HG03095 (cell line): ENCODE data around the gene FLVCR1.
"Not testable (repeated sequence)": the region's sequence is repeated elsewhere in the genome, so short reads cannot be mapped to it uniquely, and the experiment has no call there.

Experiments used
- ATAC-seq: cut with Tn5 transposase; IDR thresholded peaks from one replicate; pipeline ENCODE4 v1.9.1; 2021; ENCODE audit warnings: moderate library complexity; ENCODE audit not compliant: unreplicated experiment

The FLVCR1 gene

DNA sequence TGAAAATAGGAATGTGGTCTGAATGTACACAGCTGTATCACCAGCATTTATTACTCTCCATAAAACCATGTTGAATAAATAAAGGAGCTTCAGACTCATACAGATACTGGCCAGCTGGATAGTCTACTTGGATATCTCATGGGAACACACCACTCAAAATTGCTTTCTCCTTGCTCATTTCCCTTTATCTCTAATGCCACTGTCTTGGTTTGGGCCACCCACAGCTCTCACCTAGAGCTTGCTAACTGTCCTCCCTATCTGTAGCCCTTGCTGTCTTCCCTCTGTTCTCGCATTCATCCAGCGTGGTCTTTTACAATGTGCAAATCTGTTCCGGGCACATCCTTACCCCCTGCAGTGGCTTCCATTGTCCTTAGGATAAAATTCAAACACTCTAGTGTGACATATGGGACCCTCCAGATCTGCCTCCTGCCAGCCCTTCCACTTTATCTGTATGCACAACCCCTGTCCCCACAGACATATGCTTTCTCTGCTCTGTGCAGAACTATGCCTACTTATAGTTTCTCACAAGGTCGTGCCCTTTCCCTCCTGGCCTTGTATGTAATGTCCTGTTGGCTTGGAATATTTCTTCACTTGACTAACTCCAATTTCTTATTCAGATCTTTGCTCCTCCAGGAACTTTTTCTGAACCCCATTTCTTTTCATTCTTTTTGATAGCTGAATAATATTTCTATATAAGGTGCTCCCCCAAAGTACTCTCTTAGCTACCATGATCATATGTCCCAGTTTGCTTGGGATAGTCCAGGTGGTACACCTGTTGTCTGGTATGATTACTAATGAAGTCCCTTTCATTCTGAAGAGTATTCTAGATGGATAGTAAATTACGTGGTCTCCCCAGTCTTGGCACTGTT, 2.9 kb downstream of the FLVCR1 start:
- no peak for ATAC-seq

DNA sequence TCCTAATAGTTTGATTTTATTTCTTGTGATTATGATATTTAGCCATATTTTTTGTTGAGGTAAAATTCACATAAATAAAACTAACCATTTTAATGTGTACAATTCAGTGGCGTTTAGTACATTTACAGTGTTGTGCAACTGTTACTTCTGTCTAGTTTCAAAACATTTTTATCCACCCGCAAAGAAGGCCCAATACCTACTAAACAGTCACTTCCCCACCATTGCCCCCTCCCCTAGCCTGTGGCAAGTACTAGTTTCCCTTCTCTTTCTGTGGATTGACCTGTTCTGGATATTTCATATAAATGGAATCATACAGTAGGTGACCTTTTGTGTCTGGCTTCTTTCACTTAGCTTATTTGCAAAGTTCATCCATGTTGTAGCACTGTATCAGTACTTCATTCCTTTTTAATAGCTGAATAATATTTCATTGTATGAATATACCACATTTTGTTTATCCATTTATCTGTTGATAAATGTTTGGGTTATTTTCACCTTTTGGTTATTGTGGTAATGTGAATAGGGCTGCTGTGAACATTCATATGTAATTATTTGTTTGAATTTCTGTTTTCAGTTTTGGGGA, 4.1 kb downstream of the FLVCR1 start:
- ATAC-seq: no peak

DNA sequence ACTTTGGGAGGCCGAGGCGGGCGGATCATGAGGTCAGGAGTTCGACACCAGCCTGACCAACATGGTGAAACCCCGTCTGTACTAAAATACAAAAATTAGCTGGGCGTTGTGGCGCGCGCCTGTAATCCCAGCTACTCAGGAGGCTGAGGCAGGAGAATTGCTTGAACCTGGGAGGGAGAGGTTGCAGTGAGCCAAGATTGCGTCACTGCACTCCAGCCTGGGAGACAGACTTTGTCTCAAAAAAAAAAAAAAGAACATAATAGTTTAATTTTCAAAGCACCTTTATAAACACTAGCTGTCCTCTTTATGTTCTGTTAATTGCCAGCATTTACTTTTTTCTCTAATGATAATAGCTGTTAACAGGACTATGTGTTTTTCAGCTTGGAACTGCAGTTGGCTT, 5.3 kb downstream of the FLVCR1 start:
- not testable (repeated sequence) for ATAC-seq

DNA sequence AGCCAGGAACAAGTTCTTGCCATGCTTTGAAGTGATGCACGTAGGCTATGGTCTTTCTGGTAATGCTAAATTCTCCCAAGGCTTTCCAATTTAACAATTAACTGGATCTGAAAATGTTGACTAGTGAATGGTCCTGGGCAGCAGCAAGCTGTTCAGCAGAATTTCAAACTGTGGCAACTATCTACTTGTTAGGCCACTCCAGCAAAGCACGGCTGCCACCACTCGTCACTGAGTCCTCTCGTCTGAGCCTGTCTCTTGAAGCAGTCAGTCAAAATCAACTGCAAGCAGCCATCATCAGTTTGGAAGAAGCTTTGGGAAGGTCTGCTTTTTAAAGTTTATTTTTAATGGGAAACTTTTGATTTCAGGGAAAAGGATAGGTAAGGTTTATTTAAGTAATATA, 6.1 kb downstream of the FLVCR1 start:
- ATAC-seq: no peak

DNA sequence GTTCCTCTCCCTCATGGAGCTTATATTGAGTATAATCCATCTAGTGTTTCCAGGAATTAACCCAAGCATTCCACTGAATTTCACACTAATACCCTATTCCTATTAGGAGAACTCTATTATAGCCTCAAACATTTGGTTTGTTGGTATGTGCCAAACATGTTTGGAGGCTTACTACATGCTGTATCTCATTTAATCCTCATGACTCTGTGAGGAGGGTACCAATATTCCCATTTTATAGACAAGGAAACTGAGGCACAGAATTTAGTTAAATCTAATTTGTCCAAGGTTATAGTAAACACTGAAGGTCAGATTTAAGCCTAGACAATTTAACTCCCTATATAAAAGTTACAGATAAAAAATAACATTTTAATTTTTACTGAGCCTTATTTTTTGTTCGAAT, 9.1 kb downstream of the FLVCR1 start:
- no peak for ATAC-seq

DNA sequence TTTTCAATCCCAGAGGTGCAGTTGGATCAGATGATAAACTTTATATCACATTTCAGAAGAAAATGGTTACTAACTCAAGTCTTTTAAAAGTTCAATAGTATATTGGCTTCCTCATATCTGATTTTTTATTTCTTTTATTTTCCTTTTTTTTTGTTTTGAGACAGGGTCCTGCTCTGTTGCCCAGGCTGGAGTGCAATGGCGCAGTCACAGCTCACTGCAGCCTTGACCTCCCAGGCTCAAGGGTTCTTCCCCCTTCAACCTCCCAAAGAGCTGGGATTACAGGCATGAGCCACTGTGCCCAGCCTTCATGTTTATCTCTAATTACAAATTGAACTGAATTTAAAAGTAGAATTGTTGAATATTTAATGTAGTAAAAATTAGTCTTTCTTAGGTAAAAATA, 13.9 kb downstream of the FLVCR1 start:
- no peak for ATAC-seq

DNA sequence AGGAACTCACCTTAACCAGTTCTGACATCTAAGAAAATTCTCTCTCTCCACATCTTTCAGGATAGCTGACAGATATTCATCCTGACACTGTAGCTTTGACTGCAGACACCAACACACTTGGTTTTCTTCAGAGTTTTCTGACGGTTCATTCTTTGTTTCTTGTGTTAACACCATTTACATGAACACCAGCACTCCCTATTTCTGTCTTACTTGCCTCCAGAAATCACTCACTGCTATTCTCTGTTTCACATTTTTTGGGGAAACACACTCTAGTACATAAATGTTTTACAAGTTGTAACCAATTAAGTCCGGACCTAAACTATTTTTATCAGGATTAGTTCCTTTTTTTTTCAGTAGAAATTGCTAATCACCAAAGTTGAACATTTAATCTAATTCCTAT, 15.4 kb downstream of the FLVCR1 start:
- ATAC-seq: peak; percentile 90

DNA sequence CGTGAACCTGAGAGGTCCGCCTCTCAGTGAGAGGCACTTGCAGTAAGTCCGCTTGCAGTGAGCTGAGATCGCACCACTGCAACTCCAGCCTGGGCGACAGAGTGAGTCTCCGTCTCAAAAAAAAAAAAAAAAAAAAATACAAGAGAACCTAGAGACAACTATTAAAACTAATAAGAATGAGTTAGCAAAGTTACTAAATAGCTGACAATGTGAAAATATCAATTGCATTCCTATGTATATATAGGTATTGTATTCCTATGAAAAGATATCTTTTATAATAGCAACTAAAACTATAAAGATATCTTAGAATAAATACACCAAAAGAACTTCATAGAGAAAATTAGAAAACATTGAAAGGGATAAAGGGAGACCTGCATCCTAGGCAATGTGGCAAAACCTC, 20.3 kb downstream of the FLVCR1 start:
- ATAC-seq: no peak

DNA sequence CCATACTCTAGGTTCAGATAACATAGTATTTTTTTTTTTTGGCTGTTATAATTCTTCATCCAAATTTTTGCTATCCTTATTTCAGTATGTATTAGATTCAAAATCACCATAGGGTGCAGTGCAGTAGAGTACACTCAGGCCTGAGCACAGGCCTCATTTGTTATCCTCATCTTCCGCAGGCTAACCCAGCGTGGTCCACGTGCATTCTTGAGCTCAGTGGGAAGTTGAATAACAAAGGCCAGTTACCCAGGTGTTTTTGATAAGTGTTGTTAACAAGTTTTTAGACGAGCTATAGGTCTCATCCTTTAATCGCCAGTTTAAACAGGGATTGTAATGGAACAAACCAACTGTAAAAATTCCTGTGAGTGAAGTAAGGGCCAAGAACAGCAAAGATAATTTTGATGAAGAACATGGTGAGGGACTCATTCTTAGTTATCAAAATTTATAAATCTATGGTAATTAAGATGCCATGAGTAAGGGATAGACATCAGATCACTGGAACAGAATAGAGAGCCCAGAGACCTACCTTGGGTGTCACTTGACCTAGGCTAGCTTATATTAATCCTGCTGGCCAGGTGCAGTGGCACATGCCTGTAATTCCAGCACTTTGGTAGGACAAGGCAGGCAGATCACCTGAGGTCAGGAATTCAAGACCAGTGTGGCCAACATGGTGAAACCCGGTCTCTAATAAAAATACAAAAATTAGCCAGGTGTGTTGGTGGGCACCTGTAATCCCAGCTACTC, 22.0 kb downstream of the FLVCR1 start:
- no peak for ATAC-seq

DNA sequence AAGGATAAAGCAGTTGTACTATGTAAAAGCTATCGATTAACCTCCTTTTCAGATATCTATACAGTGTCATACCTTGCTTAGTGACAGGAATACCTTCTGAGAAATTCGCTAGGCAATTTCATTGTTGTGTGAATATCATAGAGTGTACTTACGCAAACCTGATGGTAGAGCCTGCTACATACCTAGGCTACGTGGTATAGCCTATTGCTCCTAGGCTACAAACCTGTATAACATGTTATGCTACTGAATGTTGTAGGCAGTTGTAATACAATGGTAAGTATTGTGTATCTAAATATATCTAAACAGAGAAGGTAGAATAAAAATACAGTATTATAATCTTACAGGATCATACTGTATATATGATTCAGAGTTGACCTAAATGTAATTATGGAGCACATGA, 26.5 kb downstream of the FLVCR1 start:
- ATAC-seq: no peak

DNA sequence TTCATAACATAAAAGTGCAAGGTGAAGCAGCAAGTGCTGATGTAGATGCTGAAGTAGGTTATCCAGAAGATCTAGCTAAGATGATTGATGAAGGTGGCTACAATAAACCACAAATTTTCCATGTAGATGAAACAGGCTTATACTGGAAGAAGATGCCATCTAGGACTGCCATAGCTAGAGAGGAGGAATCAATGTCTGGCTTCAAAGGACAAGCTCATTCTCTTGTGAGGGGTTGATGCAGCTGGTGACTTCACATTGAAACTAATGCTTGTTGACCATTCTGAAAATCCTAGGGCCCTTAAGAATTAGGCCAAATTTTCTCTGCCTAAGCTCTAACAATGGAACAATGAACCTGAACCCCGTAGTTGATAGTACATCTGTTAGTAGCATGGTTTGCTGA, 34.0 kb downstream of the FLVCR1 start:
- no peak for ATAC-seq

DNA sequence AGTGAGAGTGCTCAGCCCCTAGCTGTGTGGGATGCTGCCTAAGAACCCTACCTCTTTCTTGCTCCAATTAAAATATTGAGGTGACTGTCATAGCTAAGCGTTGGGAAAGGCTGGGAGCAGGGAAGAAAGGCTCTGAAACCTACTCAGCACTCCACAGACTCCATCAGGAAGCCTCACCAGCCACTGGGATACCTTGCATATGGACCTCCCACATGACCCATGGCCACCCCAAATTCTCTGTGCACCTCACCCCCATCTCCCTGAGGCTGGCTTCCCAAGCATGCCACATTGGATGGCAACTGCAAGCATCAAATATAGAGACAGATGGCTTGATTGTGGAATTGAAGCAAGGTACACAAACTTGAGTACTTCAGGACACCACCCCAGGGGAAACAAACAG, 41.8 kb downstream of the FLVCR1 start:
- ATAC-seq: no peak

DNA sequence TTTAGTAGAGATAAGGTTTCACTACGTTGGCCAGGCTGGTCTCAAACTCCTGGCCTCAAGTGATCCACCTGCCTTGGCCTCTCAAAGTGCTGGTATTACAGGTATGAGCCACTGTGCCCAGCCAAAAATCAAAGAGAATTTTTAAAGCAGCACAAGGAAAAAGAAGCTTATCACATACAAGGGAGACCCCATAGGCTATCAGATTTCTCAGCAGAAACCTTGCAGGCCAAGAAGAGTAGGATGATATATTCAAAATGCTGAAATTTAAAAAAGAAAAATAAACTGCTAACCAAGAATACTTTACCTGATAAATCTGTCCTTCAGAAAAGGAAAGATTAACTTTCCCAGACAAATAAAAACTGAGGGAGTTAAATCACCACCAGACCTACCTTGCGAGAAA, 43.2 kb downstream of the FLVCR1 start:
- no peak for ATAC-seq

DNA sequence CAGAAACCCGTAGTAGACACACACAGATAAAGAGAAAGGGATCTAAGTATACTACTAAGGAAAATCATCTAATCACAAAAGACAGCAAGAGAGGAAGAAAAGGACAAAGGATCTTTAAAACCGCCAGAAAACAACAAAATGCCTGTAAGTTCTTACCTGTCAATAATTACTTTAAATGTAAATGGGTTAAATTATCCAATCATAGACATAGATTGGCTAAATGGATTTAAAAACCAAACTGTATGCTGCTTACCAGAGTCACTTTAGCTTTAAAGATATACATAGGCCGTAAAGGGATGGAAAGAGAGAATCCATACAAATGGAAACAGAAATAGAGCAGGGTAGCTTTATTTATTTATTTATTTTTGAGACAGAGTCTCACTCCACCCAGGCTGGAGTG, 44.0 kb downstream of the FLVCR1 start:
- ATAC-seq: no peak

DNA sequence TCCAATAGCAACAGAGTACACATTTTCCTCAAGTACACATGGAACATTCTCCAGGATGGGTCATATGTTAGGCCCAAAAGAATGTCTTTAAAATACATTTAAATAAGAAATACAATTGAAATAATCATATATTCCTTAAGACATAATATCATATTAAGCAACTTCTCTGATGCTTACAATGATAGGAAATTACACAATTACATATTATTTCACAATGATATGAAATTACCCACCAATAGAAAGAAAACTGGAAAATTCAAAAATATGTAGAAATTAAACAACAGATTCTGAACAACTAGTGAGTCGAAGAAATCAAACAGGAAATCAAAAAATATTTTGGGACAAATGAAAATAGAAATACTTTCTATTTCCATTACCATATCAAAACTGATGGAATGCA, 45.6 kb downstream of the FLVCR1 start:
- ATAC-seq: no peak

DNA sequence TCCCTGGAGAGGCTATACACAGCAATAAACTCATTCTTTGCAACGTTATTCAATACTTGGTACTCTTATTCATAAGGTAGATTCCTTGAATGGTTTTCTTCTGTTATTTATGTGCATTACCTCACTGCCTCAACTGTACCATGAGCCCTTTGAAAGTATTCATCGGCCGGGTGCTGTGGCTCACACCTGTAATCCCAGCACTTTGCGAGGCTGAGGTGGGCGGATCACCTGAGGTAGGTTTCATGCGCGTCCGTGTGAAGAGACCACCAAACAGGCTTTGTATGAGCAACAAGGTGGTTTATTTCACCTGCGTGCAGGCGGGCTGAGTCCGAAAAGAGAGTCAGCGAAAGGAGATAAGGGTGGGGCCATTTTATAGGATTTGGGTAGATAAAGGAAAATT, 50.0 kb downstream of the FLVCR1 start:
- ATAC-seq: not testable (repeated sequence)

DNA sequence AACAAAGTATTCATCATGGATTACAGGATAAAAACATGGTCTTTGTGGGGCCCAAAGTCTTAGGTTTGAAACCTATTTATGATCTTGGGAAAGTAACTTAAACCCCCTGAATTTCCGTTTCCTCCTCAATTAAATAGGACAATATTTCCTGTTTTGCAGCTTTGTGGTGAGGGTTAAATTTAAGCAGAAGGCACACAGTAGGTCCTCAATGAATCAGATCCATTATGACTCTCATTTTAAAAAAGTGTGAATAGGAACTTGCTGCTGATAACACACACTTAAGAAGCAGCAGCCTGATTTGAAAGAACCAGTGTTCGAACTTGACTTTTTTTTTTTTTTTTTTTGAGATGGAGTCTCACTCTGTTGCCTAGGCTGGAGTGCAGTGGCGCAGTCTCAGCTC, 50.9 kb downstream of the FLVCR1 start:
- ATAC-seq: no peak

DNA sequence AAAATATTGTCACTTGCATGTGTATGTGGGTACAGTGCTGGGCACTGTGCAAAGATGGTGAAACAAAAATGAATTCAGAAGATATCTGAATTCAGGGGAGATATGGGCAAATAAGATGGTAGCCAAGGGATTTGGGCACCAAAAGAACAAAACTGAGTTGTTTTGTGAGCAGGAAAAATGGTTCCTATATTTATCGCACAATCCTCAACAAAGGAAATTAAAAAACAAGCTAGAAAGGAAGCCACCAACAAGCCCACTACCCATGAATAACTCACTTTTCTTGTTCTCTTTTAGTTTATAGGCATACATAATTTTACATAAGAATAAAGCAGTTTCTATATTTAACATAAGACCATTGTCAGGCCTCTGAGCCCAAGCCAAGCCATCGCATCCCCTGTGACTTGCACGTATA, 51.6 kb downstream of the FLVCR1 start:
- ATAC-seq: no peak

DNA sequence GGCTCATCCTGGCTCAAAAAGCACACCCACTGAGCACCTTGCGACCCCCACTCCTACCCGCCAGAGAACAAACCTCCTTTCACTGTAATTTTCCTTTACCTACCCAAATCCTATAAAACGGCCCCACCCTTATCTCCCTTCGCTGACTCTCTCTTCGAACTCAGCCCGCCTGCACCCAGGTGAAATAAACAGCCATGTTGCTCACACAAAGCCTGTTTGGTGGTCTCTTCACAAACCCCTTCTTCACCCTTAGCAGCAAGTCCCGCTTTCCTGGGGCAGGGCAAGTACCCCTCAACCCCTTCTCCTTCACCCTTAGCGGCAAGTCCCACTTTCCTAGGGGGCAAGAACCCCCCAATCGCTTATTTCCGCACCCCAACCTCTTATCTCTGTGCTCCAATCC, 52.1 kb downstream of the FLVCR1 start:
- ATAC-seq: not testable (repeated sequence)

DNA sequence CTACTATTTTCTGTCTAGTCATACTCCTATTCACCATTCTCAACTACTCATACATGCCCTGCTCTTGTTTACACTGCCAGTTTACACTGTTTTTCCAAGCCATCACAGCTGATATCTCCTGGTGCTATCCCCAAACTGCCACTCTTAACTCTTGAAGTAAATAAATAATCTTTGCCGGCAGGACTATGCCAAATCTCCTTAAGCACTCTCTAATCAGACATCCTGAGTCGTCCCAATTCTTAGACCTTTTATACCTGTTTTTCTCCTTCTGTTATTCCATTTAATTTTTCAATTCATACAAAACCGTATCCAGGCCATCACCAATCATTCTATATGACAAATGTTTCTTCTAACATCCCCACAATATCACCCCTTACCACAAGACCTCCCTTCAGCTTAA, 55.6 kb downstream of the FLVCR1 start:
- not testable (repeated sequence) for ATAC-seq

DNA sequence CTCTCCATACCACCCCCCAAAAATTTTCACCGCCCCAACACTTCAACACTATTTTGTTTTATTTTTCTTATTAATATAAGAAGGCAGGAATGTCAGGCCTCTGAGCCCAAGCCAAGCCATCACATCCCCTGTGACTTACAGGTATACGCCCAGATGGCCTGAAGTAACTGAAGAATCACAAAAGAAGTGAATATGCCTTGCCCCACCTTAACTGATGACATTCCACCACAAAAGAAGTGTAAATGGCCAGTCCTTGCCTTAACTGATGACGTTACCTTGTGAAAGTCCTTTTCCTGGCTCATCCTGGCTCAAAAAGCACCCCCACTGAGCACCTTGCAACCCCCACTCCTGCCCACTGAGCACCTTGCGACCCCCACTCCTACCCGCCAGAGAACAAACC, 56.0 kb downstream of the FLVCR1 start:
- not testable (repeated sequence) for ATAC-seq

DNA sequence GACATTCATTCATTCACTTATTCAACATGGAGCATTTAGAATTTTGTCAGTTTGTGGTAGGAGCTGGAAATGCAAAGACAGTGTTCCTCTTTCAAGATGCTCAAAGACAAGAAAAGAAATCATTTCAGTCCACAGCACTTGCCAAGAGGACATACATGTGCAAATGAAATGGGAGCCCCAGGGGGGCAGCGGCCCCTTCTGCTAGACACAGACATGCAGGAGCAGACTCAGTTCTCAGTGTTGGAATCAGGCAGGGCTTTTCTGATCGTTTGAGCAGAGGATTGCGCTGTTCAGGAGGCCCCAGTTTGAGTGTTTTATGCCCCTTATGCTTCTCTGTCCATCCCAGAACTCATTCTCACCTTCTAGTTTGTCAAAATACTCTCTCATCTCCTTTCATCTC, 56.7 kb downstream of the FLVCR1 start:
- ATAC-seq: no peak
